GM19351 (cell line): Measurements from ENCODE around the gene ELOA.
"Not testable (repeated sequence)": the region's sequence is repeated elsewhere in the genome, so short reads cannot be mapped to it uniquely, and the experiment has no call there.

ENCODE experiments used
- ATAC-seq: cut with Tn5 transposase; IDR thresholded peaks from one replicate; pipeline ENCODE4 v1.9.1; 2021; ENCODE audit warnings: mild to moderate bottlenecking, moderate library complexity; ENCODE audit not compliant: unreplicated experiment

The ELOA gene

DNA sequence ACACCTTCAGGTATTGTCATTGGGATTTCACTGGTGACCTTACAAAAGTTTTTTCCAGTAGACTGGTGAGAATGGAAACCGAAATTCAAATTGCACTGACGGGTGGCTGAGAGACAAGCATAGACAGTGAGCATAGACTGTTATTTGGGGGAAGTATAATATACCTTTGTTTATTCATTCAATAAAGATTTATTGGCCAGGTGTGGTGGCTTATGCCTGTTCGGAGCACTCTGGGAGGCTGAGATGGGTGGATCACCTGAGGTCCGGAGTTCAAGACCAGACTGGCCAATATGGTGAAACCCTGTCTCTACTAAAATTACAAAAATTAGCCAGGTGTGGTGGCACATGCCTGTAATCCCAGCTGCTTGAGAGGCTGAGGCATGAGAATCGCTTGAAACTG, 10.0 kb upstream of the ELOA start:
- ATAC-seq, result not testable (repeated sequence)

DNA sequence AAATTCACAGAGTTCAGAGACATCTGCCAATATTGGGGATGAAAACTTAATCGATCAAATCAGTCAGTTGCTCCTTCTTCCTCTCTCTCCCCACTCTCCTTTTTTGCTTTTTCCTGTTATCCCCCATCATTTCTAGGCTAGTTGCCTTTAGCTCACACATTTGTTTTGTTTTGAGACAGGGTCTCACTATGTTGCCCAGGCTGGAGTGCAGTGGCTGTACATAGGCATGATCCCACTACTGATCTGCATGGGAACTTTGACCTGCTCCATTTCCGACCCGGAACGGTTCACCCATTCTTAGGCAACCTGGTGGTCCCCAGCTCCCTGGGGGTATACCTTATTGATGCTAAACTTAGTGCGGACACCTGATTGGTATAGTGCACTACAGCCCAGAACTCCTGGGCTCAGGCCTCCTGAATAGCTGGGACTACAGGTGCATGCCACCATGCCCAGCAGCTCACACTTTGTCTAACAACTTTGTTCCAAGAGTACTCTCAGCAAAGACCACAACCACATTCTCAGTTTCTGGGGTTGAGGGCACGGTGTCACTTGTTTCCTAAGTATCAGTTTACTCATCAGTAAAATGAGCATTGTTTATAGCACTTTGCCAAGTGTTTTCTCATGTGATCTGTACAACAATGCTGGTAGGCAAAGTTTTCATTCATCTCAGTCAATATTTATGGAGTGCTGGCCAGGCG, 6.7 kb upstream of the ELOA start:
- ATAC-seq, result no peak

- ATAC-seq, result no peak
These were observed 1.7 kb upstream of the ELOA start for GRCh38 chr1:23741609-23742008.

DNA sequence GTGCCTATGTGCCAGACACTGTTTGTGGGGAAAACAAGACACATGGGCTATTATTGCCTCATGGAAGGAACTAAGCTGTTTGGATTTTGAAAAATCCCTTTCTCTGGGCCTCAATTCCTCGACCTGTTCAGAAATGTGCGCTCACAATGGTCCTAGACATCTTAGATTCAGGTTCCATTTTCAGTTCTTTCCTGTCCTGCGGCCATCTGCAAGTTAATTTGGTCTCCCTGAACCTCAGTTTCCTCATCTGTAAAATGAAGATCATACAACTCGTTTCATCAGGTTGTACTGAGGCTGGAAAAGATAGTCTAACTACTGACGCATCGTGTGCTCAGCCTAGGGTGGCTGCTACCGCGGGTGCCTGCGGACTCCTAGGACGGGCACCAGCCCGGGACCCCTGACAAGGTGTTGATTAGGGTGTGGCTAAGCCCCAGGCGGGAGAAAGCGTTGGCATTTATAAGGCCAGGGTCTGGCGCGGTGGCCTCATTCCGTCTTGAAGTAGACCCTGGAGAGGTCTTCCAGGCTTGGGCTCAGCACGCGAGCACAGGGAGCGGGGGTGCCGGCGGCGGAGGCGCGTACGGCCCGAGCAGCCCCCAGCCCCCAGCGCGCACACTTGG, 493 bp upstream of the ELOA start:
- peak; percentile 20 for ATAC-seq

GRCh38 chr1:23745515-23745914, 2.2 kb downstream of the ELOA start:
- no peak for ATAC-seq

DNA sequence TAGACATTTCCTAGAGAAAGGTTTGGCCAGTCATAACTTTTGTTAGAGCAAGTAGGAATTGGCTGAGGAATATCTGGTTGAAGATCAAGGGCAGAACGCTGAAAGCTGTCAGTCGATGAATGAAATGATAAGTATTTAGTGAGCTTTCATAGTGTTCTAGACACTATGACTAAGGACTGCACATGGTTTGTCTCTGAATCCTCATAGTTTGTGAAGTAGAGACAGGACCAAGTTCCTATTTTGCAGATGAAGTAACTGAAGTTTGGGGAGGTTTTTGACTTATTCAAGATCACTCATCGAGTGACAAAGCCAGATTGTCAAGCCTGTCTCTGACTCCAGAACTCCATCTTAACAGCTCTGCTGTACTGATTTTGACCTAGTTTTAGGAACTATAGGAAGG, 4.7 kb downstream of the ELOA start:
- ATAC-seq, result no peak

GRCh38 chr1:23751050-23751814, 8.0 kb downstream of the ELOA start:
- no peak for ATAC-seq

DNA sequence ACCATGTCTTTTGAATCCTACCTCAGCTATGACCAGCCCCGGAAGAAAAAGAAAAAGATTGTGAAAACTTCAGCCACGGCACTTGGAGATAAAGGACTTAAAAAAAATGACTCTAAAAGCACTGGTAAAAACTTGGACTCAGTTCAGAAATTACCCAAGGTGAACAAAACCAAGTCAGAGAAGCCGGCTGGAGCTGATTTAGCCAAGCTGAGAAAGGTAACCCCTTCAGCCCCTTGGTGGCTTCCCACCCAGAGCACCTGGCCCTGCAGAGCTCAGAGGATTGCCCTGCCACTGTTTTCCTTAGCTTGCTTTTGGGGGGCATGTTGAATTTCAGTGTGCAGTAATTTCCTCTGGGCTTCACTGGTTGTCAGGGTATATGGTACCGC, 8.5 kb downstream of the ELOA start:
- no peak for ATAC-seq

- no peak for ATAC-seq
These were observed 9.6 kb downstream of the ELOA start for GRCh38 chr1:23752909-23753308.

DNA sequence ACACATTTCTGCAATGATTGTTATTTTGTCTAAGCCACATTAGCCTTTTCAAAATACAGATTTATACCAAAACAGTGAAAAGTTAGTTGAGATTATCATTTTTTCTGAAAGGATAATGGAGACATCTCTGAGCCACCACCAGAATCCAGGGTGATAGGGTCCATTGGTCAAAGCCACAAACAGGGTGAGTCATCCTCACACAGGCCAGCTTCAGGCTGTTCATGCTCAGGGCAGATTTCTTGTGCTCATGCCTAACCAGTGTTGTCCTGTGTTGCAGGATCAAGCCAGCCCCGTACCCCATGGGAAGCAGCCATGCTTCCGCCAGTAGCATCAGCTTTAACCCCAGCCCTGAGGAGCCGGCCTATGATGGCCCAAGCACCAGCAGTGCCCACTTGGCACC, 13.4 kb downstream of the ELOA start:
- ATAC-seq, result no peak

GRCh38 chr1:23757812-23758211, 14.5 kb downstream of the ELOA start:
- ATAC-seq, result no peak

GRCh38 chr1:23759277-23759676, 16.0 kb downstream of the ELOA start:
- ATAC-seq, result no peak

GRCh38 chr1:23763041-23763577, 19.8 kb downstream of the ELOA start:
- ATAC-seq, result no peak

DNA sequence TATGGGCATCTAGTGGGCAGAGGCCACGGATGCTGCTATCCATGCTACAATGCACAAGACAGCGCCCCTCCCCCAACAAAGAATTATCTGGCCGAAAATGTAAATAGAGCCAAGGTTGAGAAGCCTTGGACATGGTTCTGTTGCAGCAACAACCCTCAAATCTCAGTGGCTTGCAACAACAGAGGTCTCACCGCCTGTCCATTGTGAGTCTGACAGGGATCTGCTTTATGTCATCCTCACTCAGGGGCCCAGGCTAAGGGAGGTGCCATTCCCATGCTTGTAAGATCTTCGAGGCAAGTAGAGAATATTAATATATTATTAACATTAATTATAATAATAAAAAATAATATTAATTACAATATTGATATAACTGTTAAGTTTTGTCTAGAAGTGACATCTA, 25.5 kb downstream of the ELOA start:
- ATAC-seq, result no peak

GRCh38 chr1:23772049-23772853, 29.0 kb downstream of the ELOA start:
- no peak for ATAC-seq

DNA sequence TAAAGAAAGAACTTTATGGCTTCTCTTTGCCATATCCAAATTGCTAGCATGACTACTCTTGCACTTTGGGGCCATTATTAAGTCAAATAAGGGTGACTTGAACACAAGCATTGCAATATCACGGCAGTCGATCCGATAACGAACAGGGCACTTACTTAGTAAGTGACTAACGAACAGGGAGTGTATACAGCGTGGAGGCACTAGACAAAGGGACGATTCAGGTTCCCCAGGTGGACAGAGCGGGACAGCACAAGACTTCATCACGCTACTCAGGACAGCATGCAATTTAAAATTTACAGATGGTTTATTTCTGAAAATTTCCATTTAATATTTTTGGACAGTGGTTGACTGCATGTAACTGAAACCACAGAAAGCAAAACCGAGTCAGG, 29.6 kb downstream of the ELOA start:
- no peak for ATAC-seq

DNA sequence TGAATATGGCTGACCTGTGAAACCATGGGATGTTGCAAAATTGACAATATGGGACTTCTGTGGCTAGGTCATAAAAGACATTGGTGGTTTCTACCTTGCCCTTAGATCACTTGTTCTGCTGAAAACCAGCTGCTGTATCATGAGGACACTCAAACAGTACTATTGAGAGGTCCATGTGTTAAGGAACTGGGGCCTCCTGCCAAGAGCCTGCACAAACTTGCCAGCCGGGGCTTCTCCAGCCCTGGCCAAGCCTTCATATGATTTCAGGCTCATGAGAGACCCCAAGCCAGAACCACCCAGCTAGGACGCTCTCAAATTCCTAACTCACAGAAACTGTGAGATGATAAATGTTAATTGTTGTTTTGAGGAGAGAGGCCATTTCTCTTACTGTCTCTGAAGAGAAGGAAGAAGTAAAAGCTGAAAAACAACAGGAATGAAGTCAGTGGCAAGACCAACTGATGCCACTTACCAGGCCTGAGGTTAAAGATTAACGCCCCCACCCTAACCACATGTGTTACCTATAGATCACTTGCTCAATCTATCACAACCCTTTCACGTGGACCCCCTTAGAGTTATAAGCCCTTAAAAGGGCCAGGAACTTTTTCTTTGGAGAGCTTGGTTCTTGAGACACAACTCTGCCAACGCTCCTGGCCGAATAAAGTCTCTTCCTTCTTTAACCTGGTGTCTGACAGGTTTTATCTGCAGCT, 31.1 kb downstream of the ELOA start:
- no peak for ATAC-seq

GRCh38 chr1:23776217-23776616, 32.9 kb downstream of the ELOA start:
- no peak for ATAC-seq

GRCh38 chr1:23777979-23778814, 34.9 kb downstream of the ELOA start, which contains the start of gene PITHD1:
Gene PITHD1, plus strand, starts transcription at chr1:23778418. Its CDS starts 98 bp downstream, at chr1:23778516.
- ATAC-seq, result peak; percentile 73
